Common myeloid progenitor, CD34-positive (primary cell): ENCODE results near the gene AXL.

ENCODE experiments used
- CTCF ChIA-PET: fragments of 350-600 bp; sonication (Branson Sonifier 250); formaldehyde crosslinking; loops from one replicate; lab custom pipeline; 2021; ENCODE audit warnings: antibody characterized with exemption; lab: Charles Lee
- POLR2A ChIA-PET: fragments of 350-600 bp; sonication (Branson Sonifier 250); formaldehyde crosslinking; loops from one replicate; lab custom pipeline; 2021; ENCODE audit warnings: antibody characterized with exemption; lab: Charles Lee
- DNase-seq, 3 donors: peaks; one replicate each; pipeline versions ENCODE4 v3.0.0 to v3.0.0-alpha.2; 2013
- H3K27ac ChIP-seq, 2 experiments: 1 replicate in 1 of 2; 2 replicates in 1 of 2; pipeline ENCODE4 v1.7.0; 2013; ENCODE audit warnings: inconsistent platforms in 2 of 2, low read length in 2 of 2, mild to moderate bottlenecking in 2 of 2, low read depth in 1 of 2, moderate library complexity in 1 of 2; ENCODE audit not compliant: severe bottlenecking in 2 of 2, insufficient read depth in 1 of 2, poor library complexity in 1 of 2
- H3K27me3 ChIP-seq, 5 experiments: replicated peaks in 2 of 5; 1 replicate in 3 of 5; 2 replicates in 2 of 5; pipeline versions ENCODE4 v1.6.1 to v1.7.0; 2013; ENCODE audit warnings: low read length in 4 of 5, mild to moderate bottlenecking in 2 of 5, moderate library complexity in 2 of 5, inconsistent platforms in 1 of 5; ENCODE audit not compliant: insufficient read depth in 5 of 5, control insufficient read depth in 4 of 5
- H3K36me3 ChIP-seq, 4 experiments: 1 replicate in 2 of 4; 2 replicates in 2 of 4; pipeline versions ENCODE4 v1.6.1 to v1.7.0; 2013; ENCODE audit warnings: low read length in 3 of 4, control low read depth in 1 of 4, mild to moderate bottlenecking in 1 of 4; ENCODE audit not compliant: control insufficient read depth in 4 of 4, insufficient read depth in 4 of 4
- H3K4me1 ChIP-seq, 4 experiments: 1 replicate in 3 of 4; 2 replicates in 1 of 4; pipeline versions ENCODE4 v1.6.1 to v1.7.1; 2013; ENCODE audit warnings: low read length in 3 of 4, mild to moderate bottlenecking in 3 of 4, control low read depth in 1 of 4, inconsistent platforms in 1 of 4, moderate library complexity in 1 of 4; ENCODE audit not compliant: control insufficient read depth in 4 of 4, insufficient read depth in 4 of 4; ENCODE audit errors: control extremely low read depth in 1 of 4
- H3K4me3 ChIP-seq, 7 experiments: 1 replicate in 4 of 7; 2 replicates in 3 of 7; pipeline versions ENCODE4 v1.5.1 to v1.7.0; 2013; ENCODE audit warnings: mild to moderate bottlenecking in 7 of 7, low read length in 6 of 7, moderate library complexity in 6 of 7, inconsistent platforms in 2 of 7, low read depth in 2 of 7, control low read depth in 1 of 7; ENCODE audit not compliant: insufficient read depth in 4 of 7, control insufficient read depth in 1 of 7; ENCODE audit errors: extremely low read depth in 1 of 7
- H3K9me3 ChIP-seq, 5 experiments: 1 replicate in 4 of 5; 2 replicates in 1 of 5; pipeline versions ENCODE4 v1.6.1 to v1.7.1; 2013; ENCODE audit warnings: low read length in 4 of 5, mild to moderate bottlenecking in 2 of 5, inconsistent platforms in 1 of 5, low read depth in 1 of 5, moderate library complexity in 1 of 5; ENCODE audit not compliant: control insufficient read depth in 4 of 5, insufficient read depth in 2 of 5; ENCODE audit errors: control extremely low read depth in 1 of 5
- WGBS: methylation state at CpG from one replicate; pipeline ENCODE4 v1.1.5; 2013; ENCODE audit not compliant: insufficient coverage; 5-methylcytosine and 5-hydroxymethylcytosine counted together

Gene AXL

GRCh38 chr19:41263042-41263849 is 44.2 kb downstream of the AXL start:
- Histone ChIP-seq H3K27ac (peak overlapping the region; percentile 95 to 99), H3K36me3 (peaks cover 4 to 18% (median 7%) of the 10 kb centered on the region in 4 experiments), H3K27me3 (no peaks in the 10 kb centered on the region), H3K9me3 (peaks cover 0 to 3% (median 0%) of the 10 kb centered on the region in 5 experiments), H3K4me3 (peak overlapping the region; percentile 61 to 97 (median 84)), H3K4me1 (peaks cover 9 to 37% (median 28%) of the 10 kb centered on the region in 4 experiments)
- WGBS: 0% methylated on average over 40 of the region's 46 CpGs
- DNase-seq: peak; percentile 75 to 85 (median 84)
- ChIA-PET POLR2A (interaction anchor here (0.6 to 4.5 kb wide), 15 partner anchors 9 to 285 kb away, joined by 3 to 42 read pairs (median 4); partner anchors contain the start of genes CCDC97 and TGFB1), CTCF (interaction anchor here (0.7 to 8.4 kb wide), 18 partner anchors 10 to 165 kb away, joined by 3 to 124 read pairs (median 4); no protein-coding TSS in a partner anchor)

DNA sequence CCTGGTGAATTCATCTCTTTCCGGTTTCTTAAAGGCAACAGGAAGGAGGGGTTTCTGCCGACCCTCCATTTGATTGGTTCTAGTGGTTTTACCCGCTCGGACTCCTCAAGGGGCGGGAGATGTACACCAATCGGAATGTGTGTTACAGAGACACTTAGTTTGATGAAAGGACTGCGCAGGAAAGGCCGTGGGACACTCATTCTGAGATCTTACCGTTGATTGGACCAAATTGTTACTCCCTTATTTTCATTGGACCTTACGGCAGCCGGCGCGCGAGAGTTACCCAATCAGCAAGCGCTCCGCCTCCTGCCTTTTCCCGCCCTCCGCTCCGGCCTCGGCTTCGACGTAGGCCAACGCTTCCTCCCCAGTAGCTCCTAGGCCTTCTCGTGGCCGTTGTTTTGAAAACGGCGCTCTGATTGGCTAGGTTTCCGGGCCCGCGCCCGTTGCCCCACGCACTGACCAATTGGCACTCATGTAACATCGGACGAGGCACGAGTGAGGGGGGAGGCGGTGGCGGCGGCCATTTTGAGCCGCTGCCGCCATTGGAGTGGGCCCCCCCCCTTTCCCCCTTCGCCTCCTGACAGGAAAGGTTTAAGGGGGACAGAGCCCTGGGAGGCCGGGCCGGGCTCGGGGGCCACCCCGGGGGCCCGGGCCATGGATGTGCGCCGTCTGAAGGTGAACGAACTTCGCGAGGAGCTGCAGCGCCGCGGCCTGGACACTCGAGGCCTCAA is 45.0 kb downstream of the AXL start, which contains the start of gene HNRNPUL1:
TSS of gene HNRNPUL1 (plus strand) at position 523 of the 731 bp plus-strand sequence. CDS start at position 655, 132 bp downstream.
- Histone ChIP-seq H3K4me3 (peak within 1 kb of the TSS; percentile 64 to 97 (median 90)), H3K27ac (peak within 1 kb of the TSS; percentile 95 to 99), H3K4me1 (peaks cover 9 to 37% (median 28%) of the 10 kb centered on the region in 4 experiments), H3K27me3 (no peaks in the 10 kb centered on the region), H3K36me3 (peaks cover 4 to 26% (median 12%) of the 10 kb centered on the region in 4 experiments), H3K9me3 (peaks cover 0 to under 1% (median 0%) of the 10 kb centered on the region in 5 experiments)
- CTCF ChIA-PET: interaction anchor here (0.7 to 8.4 kb wide), 16 partner anchors 13 to 164 kb away, joined by 3 to 124 read pairs (median 4); no protein-coding TSS in a partner anchor
- 0% methylated on average over 47 of the region's 55 CpGs for WGBS
- DNase-seq: peak; percentile 100
- POLR2A ChIA-PET: interaction anchor here (0.6 to 4.5 kb wide), 10 partner anchors 9 to 285 kb away, joined by 3 to 42 read pairs (median 4); partner anchors contain the start of gene CCDC97

GRCh38 chr19:41264581-41265394 is 45.8 kb downstream of the AXL start:
- ChIA-PET POLR2A (interaction anchor here (0.7 to 4.5 kb wide), 6 partner anchors 8 to 44 kb away, joined by 3 to 42 read pairs (median 4); partner anchors contain the start of gene CCDC97), CTCF (interaction anchor here (1.0 to 8.4 kb wide), 6 partner anchors 12 to 163 kb away, joined by 3 to 124 read pairs (median 8); no protein-coding TSS in a partner anchor)
- Histone ChIP-seq H3K36me3 (peaks cover 8 to 33% (median 20%) of the 10 kb centered on the region in 4 experiments), H3K4me3 (peak overlapping the region; percentile 64 to 92 (median 85)), H3K27me3 (no peaks in the 10 kb centered on the region), H3K4me1 (peaks cover 9 to 37% (median 28%) of the 10 kb centered on the region in 4 experiments), H3K9me3 (no peaks in the 10 kb centered on the region), H3K27ac (peak overlapping the region; percentile 95 to 98)
- WGBS: 0% methylated on average over 60 of the region's 75 CpGs
- DNase-seq: peak; percentile 11 to 32 (median 28)

DNA sequence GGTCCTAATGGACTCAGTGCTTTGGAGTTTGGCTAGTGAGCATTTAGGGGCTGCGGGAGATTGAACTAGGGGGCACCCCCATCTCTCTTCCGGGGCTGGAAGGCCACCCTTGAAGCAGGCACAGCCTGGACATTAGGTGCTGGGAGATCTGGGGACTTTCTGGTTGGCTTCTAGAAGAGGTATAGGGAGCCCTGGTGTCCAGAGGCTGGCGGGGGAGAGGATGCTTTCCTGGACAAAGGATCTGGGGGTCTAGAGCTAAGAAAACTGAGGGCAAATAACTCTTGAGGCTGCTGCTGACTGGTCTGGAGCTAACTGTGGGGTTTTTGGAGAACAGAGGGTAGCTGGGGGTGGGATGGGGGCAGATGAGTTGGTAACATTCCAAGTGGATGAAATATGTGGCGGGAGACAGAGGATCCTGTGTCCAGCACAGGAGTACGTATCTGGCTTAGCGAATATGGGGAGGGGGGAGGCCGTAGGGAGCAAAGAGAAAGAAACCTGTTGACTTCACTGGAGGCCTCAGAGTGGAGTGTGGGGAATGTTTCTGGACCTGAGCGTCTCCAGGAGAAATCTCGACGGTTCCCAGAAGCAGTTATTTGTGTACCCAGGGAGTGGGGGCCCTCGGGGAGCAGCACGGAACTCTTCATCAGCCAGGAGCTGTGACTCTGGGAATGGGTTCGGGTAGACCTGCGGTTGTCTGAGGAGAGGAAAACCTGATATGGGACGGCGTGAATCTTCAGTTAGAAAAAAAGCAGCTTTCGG is 46.6 kb downstream of the AXL start:
- H3K9me3 ChIP-seq: no peaks in the 10 kb centered on the region
- peak overlapping the region; percentile 95 to 98 for H3K27ac ChIP-seq
- ChIA-PET CTCF (interaction anchor here (0.9 to 2.7 kb wide), 5 partner anchors 12 to 61 kb away, joined by 3 to 10 read pairs (median 5); no protein-coding TSS in a partner anchor), POLR2A (interaction anchor here (0.7 to 4.5 kb wide), 4 partner anchors 7 to 43 kb away, joined by 3 to 42 read pairs (median 3); partner anchors contain the start of gene CCDC97)
- DNase-seq: no peak
- H3K4me3 ChIP-seq: peak overlapping the region; percentile 64 to 92 (median 85)
- no peaks in the 10 kb centered on the region for H3K27me3 ChIP-seq
- H3K36me3 ChIP-seq: peaks cover 9 to 35% (median 25%) of the 10 kb centered on the region in 4 experiments
- WGBS: 55% methylated on average over 17 of the region's 17 CpGs
- H3K4me1 ChIP-seq: peaks cover 9 to 37% (median 28%) of the 10 kb centered on the region in 4 experiments

- Histone ChIP-seq H3K4me3 (no peak overlapping the region), H3K27ac (no peak overlapping the region), H3K27me3 (no peaks in the 10 kb centered on the region), H3K4me1 (peaks cover 9 to 25% (median 19%) of the 10 kb centered on the region in 4 experiments), H3K36me3 (peaks cover 38 to 69% (median 58%) of the 10 kb centered on the region in 4 experiments), H3K9me3 (no peaks in the 10 kb centered on the region)
- CTCF ChIA-PET: no interaction called here
- WGBS: 100% methylated on average over 2 of the region's 2 CpGs
- POLR2A ChIA-PET: no interaction called here
- DNase-seq: no peak
These were observed 50.0 kb downstream of the AXL start for GRCh38 chr19:41269055-41269454.
